Natural killer cell (primary cell): ENCODE measurements around the gene LSAMP. TPM values are rescaled to one million over a fixed set of nuclear protein-coding genes. Genes with fewer than 3 reads are reported as not detected.

ENCODE experiments used
- ATAC-seq, 3 donors: fragments of 150-1000 bp in 2 of 3; fragments of 200-7000 bp in 1 of 3; cut with Tn5 transposase; 1 replicate in 1 of 3; 2 replicates in 2 of 3; pipeline ENCODE4 v1.10.0; 2021; ENCODE audit warnings: mild to moderate bottlenecking in 2 of 3, moderate library complexity in 2 of 3
- DNase-seq, 2 donors: peaks; one replicate each; pipeline versions ENCODE4 v3.0.0 to v3.0.0-alpha.2; 2013 to 2021; ENCODE audit warnings: mixed read lengths in 1 of 2
- H3K27ac ChIP-seq: one replicate; pipeline ENCODE4 v1.5.1; 2013; ENCODE audit warnings: mild to moderate bottlenecking, low read length
- H3K27me3 ChIP-seq: one replicate; pipeline ENCODE4 v1.6.1; 2013; ENCODE audit warnings: low read length; ENCODE audit not compliant: control insufficient read depth, insufficient read depth
- H3K36me3 ChIP-seq: one replicate; pipeline ENCODE4 v1.6.1; 2013; ENCODE audit warnings: low read length; ENCODE audit not compliant: control insufficient read depth, insufficient read depth
- H3K4me1 ChIP-seq: one replicate; pipeline ENCODE4 v1.6.1; 2013; ENCODE audit warnings: low read length; ENCODE audit not compliant: control insufficient read depth, insufficient read depth
- H3K4me3 ChIP-seq: one replicate; pipeline ENCODE4 v1.5.1; 2013; ENCODE audit warnings: low read length
- H3K9me3 ChIP-seq: one replicate; pipeline ENCODE4 v1.6.1; 2013; ENCODE audit warnings: low read length; ENCODE audit not compliant: control insufficient read depth, insufficient read depth
- H3K27ac Mint-ChIP-seq, 2 donors: one replicate each; pipeline ENCODE4 v1.8.0; 2022; ENCODE audit warnings: mild to moderate bottlenecking in 2 of 2, mixed read lengths in 2 of 2, moderate library complexity in 1 of 2
- H3K27me3 Mint-ChIP-seq, 2 donors: one replicate each; pipeline ENCODE4 v1.8.0; 2022; ENCODE audit warnings: low read depth in 2 of 2, mixed read lengths in 2 of 2
- H3K36me3 Mint-ChIP-seq: one replicate; pipeline ENCODE4 v1.8.0; 2022; ENCODE audit warnings: mixed read lengths
- H3K4me1 Mint-ChIP-seq, 2 donors: one replicate each; pipeline ENCODE4 v1.8.0; 2022; ENCODE audit warnings: mixed read lengths in 2 of 2
- H3K4me3 Mint-ChIP-seq: one replicate; pipeline ENCODE4 v1.8.0; 2022; ENCODE audit warnings: mild to moderate bottlenecking, moderate library complexity, mixed read lengths
- H3K9me3 Mint-ChIP-seq, 2 donors: one replicate each; pipeline ENCODE4 v1.8.0; 2022; ENCODE audit warnings: mixed read lengths in 2 of 2
- WGBS: methylation state at CpG from one replicate; pipeline ENCODE4 v1.1.7; 2013; ENCODE audit warnings: missing lambda C conversion rate; ENCODE audit not compliant: insufficient coverage; 5-methylcytosine and 5-hydroxymethylcytosine counted together
- intact Hi-C: fragments of 100-400 bp; cut with micrococcal nuclease; formaldehyde crosslinking; loops from one replicate; pipeline ENCODE4 v1.14.2; 2022
- total RNA-seq, 4 donors: library from RNA; stranded (reverse); fragments of 120-200 nt in 1 of 4; gene quantifications; one replicate each; pipeline versions ENCODE4 v1.2.3 to v1.2.4, GENCODE V29; 2013 to 2022
- TF ChIP-seq, protein P1 (sequence below): fragments of 200-600 bp; IDR thresholded peaks from one replicate; pipeline ENCODE4 v1.8.0; 2022; ENCODE audit warnings: antibody characterized with exemption

Gene LSAMP
- total RNA-seq, 3 donors from 2014 or later (not counting 1 experiment from before 2014, with no cell fraction given): not detected

DNA sequence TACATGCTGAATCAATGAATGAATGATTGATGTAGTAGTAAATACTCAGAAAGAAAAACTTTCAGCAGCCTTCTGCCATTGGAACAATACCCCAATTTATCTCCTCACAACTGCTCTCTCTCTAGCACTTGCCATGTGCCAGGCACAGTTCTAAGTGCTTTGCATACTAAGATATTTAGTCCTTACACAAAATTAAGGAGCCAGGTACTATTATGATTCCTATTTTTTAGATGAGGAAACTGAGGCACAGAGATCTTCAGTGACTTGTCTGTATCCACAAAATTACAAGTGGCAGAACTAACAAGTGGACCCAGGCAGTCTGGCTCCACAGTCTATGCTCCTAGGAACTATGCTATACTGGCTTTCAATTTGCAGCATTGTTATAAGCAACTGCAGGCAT, 279.2 kb downstream of the LSAMP start:
- H3K4me3 Mint-ChIP-seq: no peak overlapping the region
- H3K9me3 ChIP-seq: no peaks in the 10 kb centered on the region
- DNase-seq (no peak), ATAC-seq (no peak)
- no peak overlapping the region for H3K4me3 ChIP-seq
- no peaks in the 10 kb centered on the region for H3K27me3 Mint-ChIP-seq
- TF ChIP-seq, protein P1, sequence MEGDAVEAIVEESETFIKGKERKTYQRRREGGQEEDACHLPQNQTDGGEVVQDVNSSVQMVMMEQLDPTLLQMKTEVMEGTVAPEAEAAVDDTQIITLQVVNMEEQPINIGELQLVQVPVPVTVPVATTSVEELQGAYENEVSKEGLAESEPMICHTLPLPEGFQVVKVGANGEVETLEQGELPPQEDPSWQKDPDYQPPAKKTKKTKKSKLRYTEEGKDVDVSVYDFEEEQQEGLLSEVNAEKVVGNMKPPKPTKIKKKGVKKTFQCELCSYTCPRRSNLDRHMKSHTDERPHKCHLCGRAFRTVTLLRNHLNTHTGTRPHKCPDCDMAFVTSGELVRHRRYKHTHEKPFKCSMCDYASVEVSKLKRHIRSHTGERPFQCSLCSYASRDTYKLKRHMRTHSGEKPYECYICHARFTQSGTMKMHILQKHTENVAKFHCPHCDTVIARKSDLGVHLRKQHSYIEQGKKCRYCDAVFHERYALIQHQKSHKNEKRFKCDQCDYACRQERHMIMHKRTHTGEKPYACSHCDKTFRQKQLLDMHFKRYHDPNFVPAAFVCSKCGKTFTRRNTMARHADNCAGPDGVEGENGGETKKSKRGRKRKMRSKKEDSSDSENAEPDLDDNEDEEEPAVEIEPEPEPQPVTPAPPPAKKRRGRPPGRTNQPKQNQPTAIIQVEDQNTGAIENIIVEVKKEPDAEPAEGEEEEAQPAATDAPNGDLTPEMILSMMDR: no peak
- H3K36me3 ChIP-seq: no peaks in the 10 kb centered on the region
- no peaks in the 10 kb centered on the region for H3K4me1 Mint-ChIP-seq
- no peaks in the 10 kb centered on the region for H3K36me3 Mint-ChIP-seq
- no peak overlapping the region for H3K27ac Mint-ChIP-seq
- H3K27ac ChIP-seq: no peak overlapping the region
- no peaks in the 10 kb centered on the region for H3K27me3 ChIP-seq
- peaks cover 2 to 9% of the 10 kb centered on the region in 2 donors for H3K9me3 Mint-ChIP-seq
- intact Hi-C loops: no loop called here
- H3K4me1 ChIP-seq: no peaks in the 10 kb centered on the region

GRCh38 chr3:116165641-116166040, 279.6 kb downstream of the LSAMP start:
- no peaks in the 10 kb centered on the region for H3K36me3 ChIP-seq
- TF ChIP-seq, protein P1: no peak
- H3K4me3 ChIP-seq: no peak overlapping the region
- no peak overlapping the region for H3K4me3 Mint-ChIP-seq
- no peak for DNase-seq
- H3K27ac ChIP-seq: no peak overlapping the region
- H3K27me3 Mint-ChIP-seq: no peaks in the 10 kb centered on the region
- no peaks in the 10 kb centered on the region for H3K27me3 ChIP-seq
- H3K9me3 ChIP-seq: no peaks in the 10 kb centered on the region
- no peak overlapping the region for H3K27ac Mint-ChIP-seq
- H3K4me1 ChIP-seq: no peaks in the 10 kb centered on the region
- H3K36me3 Mint-ChIP-seq: no peaks in the 10 kb centered on the region
- no peak for ATAC-seq
- intact Hi-C loops: no loop called here
- peaks cover 2 to 9% of the 10 kb centered on the region in 2 donors for H3K9me3 Mint-ChIP-seq
- no peaks in the 10 kb centered on the region for H3K4me1 Mint-ChIP-seq

DNA sequence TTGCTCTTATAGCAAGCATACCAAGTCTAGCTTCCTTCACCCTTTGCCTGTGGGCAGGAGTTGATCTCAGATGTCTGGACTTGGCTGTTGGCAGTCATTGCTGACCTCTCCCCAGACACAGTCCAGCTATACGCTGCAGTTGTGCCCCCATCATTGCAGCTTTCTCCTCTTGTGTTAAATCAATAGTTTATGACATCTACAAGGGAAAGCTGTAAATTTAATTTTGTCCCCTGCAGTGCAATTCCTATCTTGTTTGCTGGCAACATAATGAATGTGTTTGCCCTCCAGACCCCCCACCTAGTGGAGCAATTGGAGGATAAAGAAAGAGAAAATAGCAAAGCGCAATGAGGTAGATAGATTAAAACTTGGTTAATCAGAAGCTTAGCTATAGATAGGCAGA, 280.2 kb downstream of the LSAMP start:
- peaks cover 2 to 9% of the 10 kb centered on the region in 2 donors for H3K9me3 Mint-ChIP-seq

GRCh38 chr3:116164039-116164438, 281.2 kb downstream of the LSAMP start:
- no peaks in the 10 kb centered on the region for H3K36me3 ChIP-seq
- no peak overlapping the region for H3K4me3 ChIP-seq
- H3K4me1 ChIP-seq: no peaks in the 10 kb centered on the region
- WGBS: 90% methylated on average over 1 of the region's 2 CpGs
- no peaks in the 10 kb centered on the region for H3K9me3 ChIP-seq
- intact Hi-C loops: no loop called here
- no peak for ATAC-seq
- Mint-ChIP-seq H3K27ac (no peak overlapping the region), H3K36me3 (no peaks in the 10 kb centered on the region), H3K9me3 (peaks cover 2 to 9% of the 10 kb centered on the region in 2 donors), H3K27me3 (no peaks in the 10 kb centered on the region), H3K4me1 (no peaks in the 10 kb centered on the region), H3K4me3 (no peak overlapping the region)
- no peaks in the 10 kb centered on the region for H3K27me3 ChIP-seq
- TF ChIP-seq, protein P1: no peak
- no peak overlapping the region for H3K27ac ChIP-seq
- DNase-seq: no peak

More for the DNA sequence above, 280.2 kb downstream of the LSAMP start:
- Mint-ChIP-seq H3K27ac (no peak overlapping the region), H3K4me3 (no peak overlapping the region), H3K36me3 (no peaks in the 10 kb centered on the region), H3K27me3 (no peaks in the 10 kb centered on the region), H3K4me1 (no peaks in the 10 kb centered on the region)
- H3K36me3 ChIP-seq: no peaks in the 10 kb centered on the region
- H3K27me3 ChIP-seq: no peaks in the 10 kb centered on the region
- TF ChIP-seq, protein P1: no peak
- DNase-seq (no peak), ATAC-seq (no peak)
- H3K4me1 ChIP-seq: no peaks in the 10 kb centered on the region
- H3K9me3 ChIP-seq: no peaks in the 10 kb centered on the region
- intact Hi-C loops: no loop called here
- no peak overlapping the region for H3K4me3 ChIP-seq
- H3K27ac ChIP-seq: no peak overlapping the region
- WGBS: no CpG with 5 or more reads among the region's 2 CpGs
